GM12878 (cell line): ENCODE results near the gene KYAT1. TPM values are rescaled to one million over a fixed set of nuclear protein-coding genes. Genes with fewer than 3 reads are reported as not detected.

Experiments used
- ATF7 ChIP-seq: fragments of 450-650 bp; IDR thresholded peaks from 2 replicates; pipeline ENCODE4 v1.6.1; 2016; ENCODE audit warnings: low read depth, mild to moderate bottlenecking
- CBFB ChIP-seq: IDR thresholded peaks from 2 replicates; pipeline ENCODE4 v1.6.1; 2016; ENCODE audit warnings: antibody characterized with exemption, low read depth
- CBX3 ChIP-seq: fragments of 200-600 bp; sonication (generic); IDR thresholded peaks from 2 replicates; pipeline ENCODE4 v1.6.1; 2016; ENCODE audit warnings: low read depth, borderline replicate concordance
- CHD4 ChIP-seq: fragments of 200-600 bp; sonication (generic); IDR thresholded peaks from 2 replicates; pipeline ENCODE4 v1.6.1; 2016; ENCODE audit warnings: mild to moderate bottlenecking
- CUX1 ChIP-seq: IDR thresholded peaks from 2 replicates; pipeline ENCODE4 v1.6.1; 2012; ENCODE audit warnings: improper control_type of control experiment, low read depth, low read length; ENCODE audit not compliant: insufficient replicate concordance
- EZH2 ChIP-seq: IDR thresholded peaks from 2 replicates; pipeline ENCODE4 v1.6.1; 2012; ENCODE audit warnings: low read depth, mild to moderate bottlenecking, control low read depth, inconsistent platforms, low read length, borderline replicate concordance; ENCODE audit not compliant: control insufficient read depth
- GABPA ChIP-seq: IDR thresholded peaks from 2 replicates; pipeline ENCODE4 v1.6.1; 2014; ENCODE audit warnings: antibody characterized with exemption, low read depth, mild to moderate bottlenecking, inconsistent platforms
- IKZF1 ChIP-seq: fragments of 450-650 bp; conservative IDR thresholded peaks from 2 replicates; pipeline ENCODE4 v1.6.1; 2017; ENCODE audit warnings: antibody characterized with exemption, mild to moderate bottlenecking
- MEF2B ChIP-seq: fragments of 450-650 bp; IDR thresholded peaks from 2 replicates; pipeline ENCODE4 v1.6.1; 2018; ENCODE audit warnings: mild to moderate bottlenecking, moderate library complexity; ENCODE audit not compliant: partially characterized antibody, poor library complexity, severe bottlenecking
- MTA3 ChIP-seq: IDR thresholded peaks from 2 replicates; pipeline ENCODE4 v1.6.1; 2012; ENCODE audit warnings: low read length, inconsistent platforms, borderline replicate concordance
- MYC ChIP-seq: IDR thresholded peaks from 2 replicates; pipeline ENCODE4 v1.6.1; 2011; ENCODE audit warnings: mild to moderate bottlenecking, low read length, moderate library complexity, inconsistent platforms; ENCODE audit not compliant: insufficient read depth, insufficient replicate concordance, insufficient read length, severe bottlenecking
- NR2C2 ChIP-seq: IDR thresholded peaks from 2 replicates; pipeline ENCODE4 v1.6.1; 2011; ENCODE audit warnings: borderline replicate concordance, low read depth; ENCODE audit not compliant: control insufficient read depth, insufficient read length
- POLR2AphosphoS2 ChIP-seq: IDR thresholded peaks from 2 replicates; pipeline ENCODE4 v1.6.1; 2011; ENCODE audit warnings: low read depth, mild to moderate bottlenecking, low read length, improper control_type of control experiment, moderate library complexity
- RAD51 ChIP-seq: fragments of 450-650 bp; IDR thresholded peaks from 2 replicates; pipeline ENCODE4 v1.6.1; 2016; ENCODE audit warnings: moderate library complexity, mild to moderate bottlenecking, inconsistent platforms
- RFX5 ChIP-seq: IDR thresholded peaks from 2 replicates; pipeline ENCODE4 v1.6.1; 2011; ENCODE audit warnings: low read depth, low read length, improper control_type of control experiment
- SIN3A ChIP-seq: IDR thresholded peaks from 2 replicates; pipeline ENCODE4 v1.6.1; 2012; ENCODE audit warnings: low read depth, low read length, improper control_type of control experiment
- SMAD5 ChIP-seq: IDR thresholded peaks from 2 replicates; pipeline ENCODE4 v1.6.1; 2016; ENCODE audit warnings: antibody characterized with exemption, low read depth
- SMARCA5 ChIP-seq: fragments of 450-650 bp; IDR thresholded peaks from 2 replicates; pipeline ENCODE4 v1.6.1; 2017; ENCODE audit warnings: mild to moderate bottlenecking
- SP1 ChIP-seq: IDR thresholded peaks from one replicate; pipeline ENCODE4 v1.6.1; 2011; ENCODE audit warnings: low read depth, low read length
- TAF1 ChIP-seq: IDR thresholded peaks from 2 replicates; pipeline ENCODE4 v1.6.1; 2011; ENCODE audit warnings: mild to moderate bottlenecking, low read depth, low read length, borderline replicate concordance
- USF2 ChIP-seq: IDR thresholded peaks from 2 replicates; pipeline ENCODE4 v1.6.1; 2011; ENCODE audit warnings: low read depth, low read length, improper control_type of control experiment, borderline replicate concordance
- ZBED1 ChIP-seq: IDR thresholded peaks from 2 replicates; pipeline ENCODE4 v1.6.1; 2016; ENCODE audit warnings: borderline replicate concordance
- ZBTB33 ChIP-seq: fragments of 450-650 bp; IDR thresholded peaks from 2 replicates; pipeline ENCODE4 v1.6.1; 2017; ENCODE audit warnings: mild to moderate bottlenecking
- ZNF217 ChIP-seq: fragments of 450-650 bp; IDR thresholded peaks from 2 replicates; pipeline ENCODE4 v1.6.1; 2017; ENCODE audit warnings: antibody characterized with exemption, mild to moderate bottlenecking
- polyA plus RNA-seq, 11 experiments: library from polyadenylated mRNA; depleted of rRNA in 4 of 11; unstranded in 6 of 11; stranded (reverse) in 5 of 11; fragments of >200 nt; fragmentation: Nextera tagmentation in 4 of 11; fragmentation: Illumina TruSeq in 1 of 11; extraction: Ambion mirVana in 4 of 11; extraction: Trizol in 1 of 11; gene quantifications; 1 replicate in 1 of 11; 2 replicates in 10 of 11; pipeline versions ENCODE4 v1.2.1 to v1.2.3, GENCODE V29; 2011 to 2016; ENCODE audit warnings: inconsistent platforms in 2 of 11, missing spikeins in 2 of 11, low read depth in 1 of 11
- total RNA-seq, 4 experiments: library from RNA; depleted of rRNA in 3 of 4; stranded (reverse); fragments of >200 nt in 3 of 4; fragmentation: Illumina TruSeq in 1 of 4; extraction: Trizol in 1 of 4; gene quantifications; 2 replicates each; pipeline versions ENCODE4 v1.2.1 to v1.2.3, GENCODE V29; 2013 to 2021

Gene KYAT1
- total and polyA plus RNA-seq, 10 of the 15 experiments (the other 5 are each of a cell fraction or from before 2014, with no cell fraction given): 5.8 to 15.7 (median 11.4) TPM

GRCh38 chr9:128818099-128818838, 63.5 kb downstream of the KYAT1 start, which contains the start of gene ENDOG (continued):
- TF ChIP-seq TAF1: no peak
- TF ChIP-seq RFX5: 0 out of 2 replicates have a peak, but pooled peaks have one; percentile 19
- TF ChIP-seq SMARCA5: peak; percentile 65; the same call in 1 of the 2 replicates
- no peak; the same call in 1 of the 2 replicates for TF ChIP-seq CBFB
- TF ChIP-seq ZBED1: no peak
- peak; percentile 86; the same call in 1 of the 2 replicates for TF ChIP-seq POLR2AphosphoS2
- TF ChIP-seq CUX1: no peak
- no peak for TF ChIP-seq CBX3
- TF ChIP-seq EZH2: no peak
- TF ChIP-seq ZBTB33: no peak
- TF ChIP-seq ATF7: no peak
- no peak for TF ChIP-seq MTA3
- peak; percentile 74 for TF ChIP-seq SP1
- TF ChIP-seq MEF2B: no peak
- TF ChIP-seq USF2: no peak
- no peak for TF ChIP-seq CHD4
- TF ChIP-seq SIN3A: no peak; the same call in 1 of the 2 replicates
- no peak for TF ChIP-seq SMAD5
- TF ChIP-seq GABPA: no peak
- no peak for TF ChIP-seq ZNF217
- TF ChIP-seq NR2C2: no peak
- TF ChIP-seq IKZF1: peak; percentile 84
- peak; percentile 56 for TF ChIP-seq MYC
- no peak for TF ChIP-seq RAD51
